ENCODE data around the gene AP3B1.
A peak's percentile ranks its signal among the peaks of the same experiment; 100 is the strongest.

Gene AP3B1

GRCh38 chr5:78294248-78295034, at the start of gene AP3B1:
Gene AP3B1, minus strand, starts transcription at chr5:78294698. Its CDS starts 119 bp downstream, at chr5:78294579.
- DNase-seq: peak; percentile 93

- DNase-seq: peak; percentile 7
Measured at GRCh38 chr5:78341440-78341839, 46.9 kb upstream of the AP3B1 start.

GRCh38 chr5:78339617-78340436, 45.3 kb upstream of the AP3B1 start:
- no peak for DNase-seq

- DNase-seq: no peak
Measured at GRCh38 chr5:78336698-78337097, 42.2 kb upstream of the AP3B1 start.

GRCh38 chr5:78335976-78336375, 41.5 kb upstream of the AP3B1 start:
- DNase-seq: no peak

GRCh38 chr5:78334811-78335210, 40.3 kb upstream of the AP3B1 start:
- DNase-seq: no peak

- DNase-seq: no peak
Measured at GRCh38 chr5:78331523-78332080, 37.1 kb upstream of the AP3B1 start.

GRCh38 chr5:78328585-78329173, 34.2 kb upstream of the AP3B1 start:
- DNase-seq: no peak

GRCh38 chr5:78327761-78328510, 33.4 kb upstream of the AP3B1 start:
- DNase-seq: no peak

- DNase-seq: no peak
Measured at GRCh38 chr5:78326930-78327329, 32.4 kb upstream of the AP3B1 start.

- no peak for DNase-seq
Measured at GRCh38 chr5:78323241-78323640, 28.7 kb upstream of the AP3B1 start.

- peak; percentile 75 for DNase-seq
Measured at GRCh38 chr5:78320401-78320800, 25.9 kb upstream of the AP3B1 start.

- DNase-seq: no peak
Measured at GRCh38 chr5:78318337-78318736, 23.8 kb upstream of the AP3B1 start.

GRCh38 chr5:78317515-78317914, 23.0 kb upstream of the AP3B1 start:
- DNase-seq: no peak

- no peak for DNase-seq
Measured at GRCh38 chr5:78308703-78309102, 14.2 kb upstream of the AP3B1 start.

- no peak for DNase-seq
Measured at GRCh38 chr5:78300464-78301045, 6.1 kb upstream of the AP3B1 start.

- DNase-seq: peak; percentile 31
Measured at GRCh38 chr5:78295035-78295961, 800 bp upstream of the AP3B1 start.

- peak; percentile 11 for DNase-seq
Measured at GRCh38 chr5:78293851-78294247, 649 bp downstream of the AP3B1 start.

- DNase-seq: no peak
Measured at GRCh38 chr5:78291687-78292086, 2.8 kb downstream of the AP3B1 start.

- no peak for DNase-seq
Measured at GRCh38 chr5:78289911-78290310, 4.6 kb downstream of the AP3B1 start.

GRCh38 chr5:78288246-78288645, 6.3 kb downstream of the AP3B1 start:
- no peak for DNase-seq
